Heart left ventricle (tissue), 16 donors: ENCODE measurements around the gene BTBD6. TPM values are rescaled to one million over a fixed set of nuclear protein-coding genes. Genes with fewer than 3 reads are reported as not detected.

ENCODE experiments used
- ATAC-seq, 4 donors: fragments of 200-7000 bp; cut with Tn5 transposase; one replicate each; pipeline ENCODE4 v1.9.1; 2020 to 2022; ENCODE audit warnings: moderate library complexity in 4 of 4, mild to moderate bottlenecking in 3 of 4, moderate number of reproducible peaks in 1 of 4
- DNase-seq, 5 donors: peaks; one replicate each; pipeline ENCODE4 v3.0.0-alpha.2; 2020
- H3K27ac ChIP-seq, 12 donors: fragments of 200-600 bp; sonication (generic) in 4 of 12; one replicate each; pipeline versions ENCODE4 v1.5.0 to v1.8.0; 2016 to 2022; ENCODE audit warnings: mild to moderate bottlenecking in 2 of 12
- H3K27me3 ChIP-seq, 9 donors: fragments of 200-600 bp; sonication (generic) in 2 of 9; one replicate each; pipeline versions ENCODE4 v1.5.1 to v1.8.0; 2016 to 2022; ENCODE audit warnings: mild to moderate bottlenecking in 3 of 9
- H3K36me3 ChIP-seq, 9 donors: fragments of 200-600 bp; sonication (generic) in 2 of 9; one replicate each; pipeline versions ENCODE4 v1.5.0 to v1.8.0; 2018 to 2022; ENCODE audit warnings: mild to moderate bottlenecking in 2 of 9
- H3K4me1 ChIP-seq, 12 donors: fragments of 200-600 bp; sonication (generic) in 4 of 12; one replicate each; pipeline versions ENCODE4 v1.5.0 to v1.8.0; 2016 to 2022; ENCODE audit warnings: mild to moderate bottlenecking in 3 of 12
- H3K4me3 ChIP-seq, 12 donors: fragments of 200-600 bp; sonication (generic) in 4 of 12; one replicate each; pipeline versions ENCODE4 v1.5.0 to v1.8.0; 2017 to 2022; ENCODE audit warnings: mild to moderate bottlenecking in 9 of 12, moderate library complexity in 4 of 12
- H3K9me3 ChIP-seq, 12 donors: fragments of 200-600 bp; sonication (generic) in 4 of 12; one replicate each; pipeline versions ENCODE4 v1.5.0 to v1.8.0; 2016 to 2022; ENCODE audit warnings: mild to moderate bottlenecking in 1 of 12
- POLR2A ChIP-seq, 2 donors: fragments of 450-650 bp; IDR thresholded peaks; one replicate each; pipeline ENCODE4 v1.6.1; 2017; ENCODE audit warnings: antibody characterized with exemption in 2 of 2, mild to moderate bottlenecking in 2 of 2, moderate library complexity in 2 of 2
- WGBS, 4 donors: extraction: QIAGEN DNeasy Blood & Tissue Kit in 2 of 4; methylation state at CpG; one replicate each; pipeline versions ENCODE4 v1.1.5 to v1.1.7; 2013 to 2018; 5-methylcytosine and 5-hydroxymethylcytosine counted together
- intact Hi-C, 10 donors: fragments of 100-400 bp; cut with DNase I; formaldehyde crosslinking; loops; one replicate each; pipeline versions ENCODE4 v1.11.1 to v1.14.2; 2022
- polyA plus RNA-seq, 2 donors: library from polyadenylated mRNA; stranded (reverse); fragments of 200-250 nt; gene quantifications; one replicate each; pipeline ENCODE4 v1.2.3, GENCODE V29; 2013
- total RNA-seq, 9 donors: library from RNA; depleted of rRNA in 2 of 9; stranded (reverse); fragments of >200 nt in 2 of 9; fragmentation: NEBNext Ultra II Directional in 3 of 9; extraction: Animal tissue kit (Norgen Biotek cat#: 25700) in 3 of 9; gene quantifications; one replicate each; pipeline versions ENCODE4 v1.1.0 to v1.2.4, GENCODE V29; 2016 to 2023
- TF ChIP-seq, protein P1 (sequence below), 12 donors: fragments of 200-600 bp; sonication (generic) in 4 of 12; IDR thresholded peaks; one replicate each; pipeline versions ENCODE4 v1.5.0 to v1.8.0; 2018 to 2022; ENCODE audit warnings: antibody characterized with exemption in 12 of 12, mild to moderate bottlenecking in 5 of 12
- donor health status: ischemic (EF 13 %, LVEDD 7.1; RV severe dilation, severe dysfunction).
- donor health status: healthy with polysubstance abuse.
- donor health status: DM: no; HTN: yes; CAD: no.
- donor health status: DM: no; HTN: no; CAD: no.
- donor health status: ischemic (EF 25% LVEDD 6.9; RV normal size, moderate dysfunction).
- donor health status: ischemic (EF 25% LVEDD 5.7; RV mildly dilated, moderate dysfunction).
- donor health status: healthy.
- donor health status: DM: yes; HTN: yes; CAD: no.
- donor health status: ischemic (EF 35%, LVEDD 5.7; RV mildly dilated, moderate dysfunction).
- donor health status: nonischemic (EF 11% LVEDD 7.7; RV severe dilation, severe dysfunction).
- donor health status: DM: yes; HTN: yes; CAD: no.
- donor health status: PGD.
- donor health status: ischemic (EF 29% LVEDD 5.4; RV normal size, mild dysfunction).
- donor health status: nonischemic (EF 23%, LVEDD 6.1; RV moderate dilation, normal function).

Gene BTBD6
- total and polyA plus RNA-seq, 11 donors = 28.8 to 56.3 (median 36.9) TPM

DNA sequence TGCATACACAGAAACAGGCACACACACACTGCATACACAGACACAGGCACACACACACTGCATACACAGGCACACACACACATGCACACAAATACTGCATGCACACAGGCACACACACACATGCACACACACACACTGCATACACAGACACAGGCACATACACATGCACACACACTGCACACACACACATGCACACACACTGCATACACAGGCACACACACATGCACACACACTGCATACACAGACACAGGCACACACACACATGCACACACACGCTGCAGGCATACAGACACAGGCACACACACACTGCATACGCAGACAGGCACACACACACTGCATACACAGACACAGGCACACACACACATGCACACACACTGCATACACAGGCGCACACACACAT, 32.7 kb upstream of the BTBD6 start:
- DNase-seq = no peak
- TF ChIP-seq POLR2A (IDR thresholded peaks at IDR 0.05) = no peak
- TF ChIP-seq, protein P1, sequence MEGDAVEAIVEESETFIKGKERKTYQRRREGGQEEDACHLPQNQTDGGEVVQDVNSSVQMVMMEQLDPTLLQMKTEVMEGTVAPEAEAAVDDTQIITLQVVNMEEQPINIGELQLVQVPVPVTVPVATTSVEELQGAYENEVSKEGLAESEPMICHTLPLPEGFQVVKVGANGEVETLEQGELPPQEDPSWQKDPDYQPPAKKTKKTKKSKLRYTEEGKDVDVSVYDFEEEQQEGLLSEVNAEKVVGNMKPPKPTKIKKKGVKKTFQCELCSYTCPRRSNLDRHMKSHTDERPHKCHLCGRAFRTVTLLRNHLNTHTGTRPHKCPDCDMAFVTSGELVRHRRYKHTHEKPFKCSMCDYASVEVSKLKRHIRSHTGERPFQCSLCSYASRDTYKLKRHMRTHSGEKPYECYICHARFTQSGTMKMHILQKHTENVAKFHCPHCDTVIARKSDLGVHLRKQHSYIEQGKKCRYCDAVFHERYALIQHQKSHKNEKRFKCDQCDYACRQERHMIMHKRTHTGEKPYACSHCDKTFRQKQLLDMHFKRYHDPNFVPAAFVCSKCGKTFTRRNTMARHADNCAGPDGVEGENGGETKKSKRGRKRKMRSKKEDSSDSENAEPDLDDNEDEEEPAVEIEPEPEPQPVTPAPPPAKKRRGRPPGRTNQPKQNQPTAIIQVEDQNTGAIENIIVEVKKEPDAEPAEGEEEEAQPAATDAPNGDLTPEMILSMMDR (IDR thresholded peaks at IDR 0.05) = no peak
- intact Hi-C loops = no loop called here
- Histone ChIP-seq H3K4me1 (peaks cover 0 to 15% (median 2%) of the 10 kb centered on the region in 12 donors), H3K4me3 (no peak overlapping the region), H3K27me3 (no peaks in the 10 kb centered on the region), H3K36me3 (peaks cover 0 to 76% (median 47%) of the 10 kb centered on the region in 9 donors), H3K9me3 (no peaks in the 10 kb centered on the region), H3K27ac (no peak overlapping the region)
- ATAC-seq = no peak
- 79 to 100% (median 99%) methylated on average over 3 of the region's 3 CpGs for WGBS, 4 donors

DNA sequence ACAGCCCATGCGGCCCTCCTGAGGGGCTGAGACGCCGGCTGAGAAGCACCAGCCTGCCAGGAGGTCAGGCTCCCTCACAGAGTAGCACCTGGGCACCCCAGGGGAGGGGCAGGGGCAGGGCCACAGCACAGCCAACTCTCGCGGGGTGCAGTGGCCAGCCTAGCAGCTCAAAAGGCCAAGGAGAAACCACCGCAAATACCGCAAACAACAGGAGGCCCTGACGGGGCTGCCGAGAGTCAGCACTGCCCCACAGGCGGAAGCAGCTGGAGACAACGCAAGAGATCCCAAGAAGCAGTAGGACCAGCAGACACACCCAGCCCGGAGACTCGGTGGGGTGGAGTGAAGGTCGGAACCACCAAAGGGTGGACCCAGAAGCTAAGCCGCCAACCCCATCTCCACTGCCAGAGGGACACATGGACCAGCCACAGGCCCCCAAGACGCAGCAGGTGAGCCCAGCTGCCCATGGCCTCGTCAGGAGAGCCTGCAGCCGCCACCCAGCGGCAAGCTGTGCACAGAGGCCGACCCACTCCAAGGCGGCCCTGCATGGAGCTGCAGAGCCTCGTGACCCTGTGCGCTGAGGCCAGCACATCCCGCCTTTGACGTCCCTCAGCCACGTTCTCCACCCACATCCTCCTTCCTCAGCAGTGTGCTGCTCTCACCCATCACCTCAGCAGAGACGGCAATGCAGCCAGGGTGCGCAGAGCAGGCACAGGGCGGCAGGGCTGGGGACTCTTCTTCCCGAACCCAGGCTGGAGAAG, 31.7 kb upstream of the BTBD6 start:
- ATAC-seq (no peak), DNase-seq (no peak)
- TF ChIP-seq, protein P1 (IDR thresholded peaks at IDR 0.05) = no peak
- TF ChIP-seq POLR2A (IDR thresholded peaks at IDR 0.05) = no peak
- peaks cover 0 to 77% (median 49%) of the 10 kb centered on the region in 9 donors for H3K36me3 ChIP-seq
- no peaks in the 10 kb centered on the region for H3K27me3 ChIP-seq
- H3K4me3 ChIP-seq = no peak overlapping the region
- no peaks in the 10 kb centered on the region for H3K9me3 ChIP-seq
- intact Hi-C loops = no loop called here
- no peak overlapping the region for H3K27ac ChIP-seq
- H3K4me1 ChIP-seq = peaks cover 0 to 23% (median 3%) of the 10 kb centered on the region in 12 donors
- 88 to 94% (median 90%) methylated on average over 28 to 30 of the region's 30 CpGs for WGBS, 4 donors

DNA sequence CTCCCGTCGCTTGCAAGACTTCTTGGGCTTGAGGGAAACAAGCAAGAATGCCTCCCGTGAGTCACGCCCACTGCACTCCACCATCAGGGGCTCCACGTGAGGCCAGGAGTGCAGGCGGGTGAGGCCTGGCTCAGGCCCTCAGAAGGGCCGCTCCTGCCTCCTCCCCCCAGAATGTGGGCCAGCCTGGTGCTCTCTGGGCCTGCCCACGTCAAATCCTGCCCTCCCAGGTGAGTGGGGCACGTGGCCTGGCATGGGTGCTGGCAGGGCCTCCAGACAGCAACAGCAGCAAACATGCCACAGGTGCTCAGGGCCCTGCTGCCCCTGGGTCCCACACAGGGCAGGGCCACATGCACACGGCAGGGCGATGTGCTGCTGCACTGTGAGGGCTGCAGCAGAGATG, 30.6 kb upstream of the BTBD6 start:
- Histone ChIP-seq H3K4me3 (no peak overlapping the region), H3K4me1 (peaks cover 0 to 23% (median 3%) of the 10 kb centered on the region in 12 donors), H3K27ac (no peak overlapping the region), H3K27me3 (no peaks in the 10 kb centered on the region), H3K9me3 (no peaks in the 10 kb centered on the region), H3K36me3 (peaks cover 0 to 72% (median 58%) of the 10 kb centered on the region in 9 donors)
- DNase-seq (no peak), ATAC-seq (no peak)
- TF ChIP-seq, protein P1 (IDR thresholded peaks at IDR 0.05) = no peak
- TF ChIP-seq POLR2A (IDR thresholded peaks at IDR 0.05) = no peak
- 94 to 100% (median 95%) methylated on average over 4 to 11 of the region's 11 CpGs for WGBS, 4 donors
- intact Hi-C loops = no loop called here

DNA sequence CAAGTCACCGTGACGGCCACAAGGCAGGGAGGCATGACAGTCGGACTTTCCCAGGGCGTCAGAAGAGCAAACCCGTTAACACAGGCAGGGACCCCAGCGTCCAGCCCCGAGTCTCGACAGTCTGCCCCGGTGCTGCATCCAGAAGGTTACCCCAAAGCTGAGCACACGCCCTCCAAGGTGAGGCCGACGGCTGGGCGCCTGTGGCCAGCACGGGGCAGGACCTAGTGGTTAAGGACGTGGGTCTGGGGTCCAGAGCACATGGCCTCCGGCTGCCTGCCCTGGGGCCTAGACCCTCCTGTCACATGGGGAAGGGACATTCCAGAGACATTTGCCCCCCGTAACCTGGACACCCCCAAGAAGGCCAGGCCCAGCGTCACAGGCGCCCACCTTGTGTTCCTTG, 29.7 kb upstream of the BTBD6 start:
- peaks cover 0 to 75% (median 50%) of the 10 kb centered on the region in 9 donors for H3K36me3 ChIP-seq
- no peak for TF ChIP-seq POLR2A (IDR thresholded peaks at IDR 0.05)
- TF ChIP-seq, protein P1 (IDR thresholded peaks at IDR 0.05) = no peak
- peaks cover 0 to 23% (median 3%) of the 10 kb centered on the region in 12 donors for H3K4me1 ChIP-seq
- no peak for ATAC-seq
- no peak for DNase-seq
- H3K27ac ChIP-seq = no peak overlapping the region
- H3K9me3 ChIP-seq = no peaks in the 10 kb centered on the region
- H3K4me3 ChIP-seq = no peak overlapping the region
- H3K27me3 ChIP-seq = no peaks in the 10 kb centered on the region
- WGBS, 4 donors = 97 to 100% (median 97%) methylated on average over 6 to 19 of the region's 19 CpGs
- intact Hi-C loops = no loop called here
